Hypothalamus (tissue), 51 donors: Measurements from ENCODE around the gene OR5AN1.

Experiments
- DNase-seq, 51 donors: peaks; one replicate each; lab custom pipeline; 2025; lab: John Stamatoyannopoulos, UW

OR5AN1 gene

DNA sequence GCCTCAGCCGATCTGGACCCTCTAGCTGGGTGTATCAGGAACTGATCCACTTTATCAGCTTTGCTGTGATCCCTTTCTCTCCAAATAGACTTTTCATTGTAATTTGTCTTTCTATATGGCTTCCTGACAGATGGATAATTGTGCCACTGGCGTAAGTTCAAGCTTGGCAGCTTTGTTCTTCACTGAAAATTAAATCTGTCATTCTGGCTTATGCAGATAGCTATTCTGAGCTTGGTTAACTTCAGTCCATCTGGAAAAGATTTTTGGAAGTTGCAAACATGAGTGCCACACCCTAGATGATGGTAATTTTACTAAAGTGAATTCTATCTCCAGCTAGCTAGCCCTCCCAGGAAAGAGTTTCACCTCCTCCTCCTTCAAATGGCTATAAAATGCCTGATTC is 59.5 kb downstream of the OR5AN1 start:
- no peak for DNase-seq
